GM21360 (cell line): ENCODE data around the gene S100A14.

Source experiments
- ATAC-seq: cut with Tn5 transposase; IDR thresholded peaks from one replicate; pipeline ENCODE4 v1.9.1; 2021; ENCODE audit warnings: mild to moderate bottlenecking, moderate library complexity; ENCODE audit not compliant: unreplicated experiment

S100A14 gene

GRCh38 chr1:153566414-153567371, 49.4 kb downstream of the S100A14 start:
- ATAC-seq, result no peak

DNA sequence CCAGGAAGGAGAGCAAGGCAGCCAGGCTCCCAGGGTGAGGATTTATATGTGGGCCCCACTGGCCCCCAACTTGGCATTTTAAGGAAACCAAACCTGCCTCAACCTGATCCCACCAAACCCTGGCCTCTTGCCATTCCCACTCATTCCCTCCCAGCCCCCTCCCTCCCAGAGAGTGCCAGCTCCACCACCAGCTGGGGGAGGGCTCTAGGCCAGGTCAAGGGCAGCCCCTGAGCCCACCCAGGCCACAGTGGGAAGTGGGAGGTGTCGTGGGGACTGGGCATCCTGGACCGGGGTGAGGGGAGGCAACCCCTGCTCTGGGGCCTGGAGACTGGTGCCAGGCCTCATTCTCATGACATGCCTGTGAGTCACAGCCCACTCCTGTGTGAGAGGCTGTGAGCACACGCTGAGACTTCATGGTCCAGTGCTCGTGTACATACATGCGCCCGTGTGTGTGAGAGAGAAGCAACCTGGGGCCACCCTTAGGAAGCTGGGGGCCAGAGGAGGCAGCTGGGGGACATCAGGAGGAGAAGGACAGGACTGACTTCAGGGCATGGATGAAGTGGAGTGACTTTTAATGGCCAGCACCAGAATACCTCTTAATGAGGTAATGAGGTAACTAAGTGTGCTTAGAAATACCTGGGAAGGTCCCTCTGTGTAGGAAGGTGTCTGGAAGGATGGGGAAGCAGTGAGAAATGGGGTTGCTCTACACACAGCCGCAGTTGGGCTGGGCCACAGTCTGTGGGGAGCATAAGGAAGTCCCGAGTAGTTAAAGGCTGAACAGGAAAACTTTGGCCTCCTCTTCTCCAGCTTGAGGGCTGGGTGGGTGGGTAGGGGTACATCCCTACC, 50.4 kb downstream of the S100A14 start, which contains the start of gene S100A2:
S100A2 (minus strand) TSS at position 316 of the 846 bp plus-strand sequence. CDS start 1,967 bp downstream, outside the sequence.
- ATAC-seq, result no peak
